Activated T-cell treated with anti-CD3 and anti-CD28 coated beads for 48 hours (primary cell): Measurements from ENCODE around the gene HCK.
A peak's percentile ranks its signal among the peaks of the same experiment; 100 is the strongest.
"Not testable (repeated sequence)": the region's sequence is repeated elsewhere in the genome, so short reads cannot be mapped to it uniquely, and the experiment has no call there.

Experiments
- DNase-seq: peaks from one replicate; pipeline ENCODE4 v3.0.0-alpha.2; 2020; ENCODE audit warnings: low read depth

HCK gene

GRCh38 chr20:32029561-32029960, 22.5 kb upstream of the HCK start:
- DNase-seq, result no peak

- DNase-seq, result peak; percentile 38
Observed at GRCh38 chr20:32031007-32031958, 20.8 kb upstream of the HCK start.

- no peak for DNase-seq
Observed at GRCh38 chr20:32033316-32033715, 18.7 kb upstream of the HCK start.

GRCh38 chr20:32033721-32034120, 18.3 kb upstream of the HCK start:
- not testable (repeated sequence) for DNase-seq

- DNase-seq, result no peak
Observed at GRCh38 chr20:32034581-32035425, 17.2 kb upstream of the HCK start.

- DNase-seq, result no peak
Observed at GRCh38 chr20:32035426-32035779, 16.6 kb upstream of the HCK start.

- no peak for DNase-seq
Observed at GRCh38 chr20:32036252-32036651, 15.8 kb upstream of the HCK start.

- DNase-seq, result no peak
Observed at GRCh38 chr20:32036716-32037485, 15.1 kb upstream of the HCK start.

- DNase-seq, result no peak
Observed at GRCh38 chr20:32037929-32038328, 14.1 kb upstream of the HCK start.

- DNase-seq, result no peak
Observed at GRCh38 chr20:32040142-32040953, 11.7 kb upstream of the HCK start.

- no peak for DNase-seq
Observed at GRCh38 chr20:32045999-32046398, 6.0 kb upstream of the HCK start.

GRCh38 chr20:32050324-32050841, 1.7 kb upstream of the HCK start:
- DNase-seq, result no peak

GRCh38 chr20:32050851-32051556, 1.0 kb upstream of the HCK start:
- DNase-seq, result no peak

GRCh38 chr20:32051720-32052089, 337 bp upstream of the HCK start:
- no peak for DNase-seq

- no peak for DNase-seq
Observed at GRCh38 chr20:32052778-32053362, 828 bp downstream of the HCK start.

- no peak for DNase-seq
Observed at GRCh38 chr20:32053648-32054047, 1.6 kb downstream of the HCK start.

GRCh38 chr20:32056708-32057483, 4.9 kb downstream of the HCK start:
- DNase-seq, result no peak

- DNase-seq, result no peak
Observed at GRCh38 chr20:32057656-32058184, 5.7 kb downstream of the HCK start.

GRCh38 chr20:32059189-32059588, 7.1 kb downstream of the HCK start:
- no peak for DNase-seq
